ENCODE measurements around the gene PCDHGA9. TPM values are rescaled to one million over a fixed set of nuclear protein-coding genes. Genes with fewer than 3 reads are reported as not detected.
"Not testable (repeated sequence)": the region's sequence is repeated elsewhere in the genome, so short reads cannot be mapped to it uniquely, and the experiment has no call there.

The PCDHGA9 gene
- total RNA-seq, 5 donors from 2014 or later (not counting 1 experiment from before 2014, with no cell fraction given), result 0.14 to 0.26 (median 0.19) TPM; not detected in 1

GRCh38 chr5:141382469-141383294 is 19.9 kb upstream of the PCDHGA9 start, which contains the start of gene PCDHGA7:
Gene PCDHGA7, plus strand, starts transcription at chr5:141382742. Its CDS starts 158 bp downstream, at chr5:141382900.
- Histone ChIP-seq H3K4me1 (ENCODE audit: control insufficient read depth in 1 of 2, extremely low read depth in 1 of 2, insufficient read depth in 2 of 2, low read length in 2 of 2) (no peaks in the 10 kb centered on the region), H3K27ac (ENCODE audit: low read length) (no peak within 1 kb of the TSS), H3K4me3 (ENCODE audit: control insufficient read depth in 1 of 2, extremely low read depth in 1 of 2, low read length in 1 of 2) (peak within 1 kb of the TSS in 1 of 2 donors; percentile 57), H3K36me3 (ENCODE audit: control insufficient read depth in 2 of 2, extremely low read depth in 1 of 2, insufficient read depth in 1 of 2, low read length in 1 of 2) (no peaks in the 10 kb centered on the region), H3K9me3 (peaks cover 9% of the 10 kb centered on the region), H3K27me3 (replicated peaks in 1 of 2; ENCODE audit: control insufficient read depth in 2 of 2, extremely low read depth in 1 of 2, insufficient read depth in 2 of 2, low read length in 1 of 2) (peaks cover 15 to 40% of the 10 kb centered on the region in 2 experiments)
- peaks cover 0 to 38% (median 29%) of the 10 kb centered on the region in 3 donors for H3K9me3 Mint-ChIP-seq
- WGBS (ENCODE audit: insufficient coverage), result 18% methylated on average over 30 of the region's 37 CpGs
- no peak within 1 kb of the TSS for H3K27ac Mint-ChIP-seq
- H3K36me3 Mint-ChIP-seq, result peaks cover 10% of the 10 kb centered on the region
- DNase-seq, result no peak
- H3K27me3 Mint-ChIP-seq, result peaks cover 67 to 77% of the 10 kb centered on the region in 2 donors
- POLR2A ChIA-PET, result no interaction called here
- peak in 1 of 4 experiments; percentile 13 for ATAC-seq (replicated peaks in 1 of 4)
- H3K4me3 Mint-ChIP-seq, result peak within 1 kb of the TSS; percentile 47 to 62 (median 60)
- CTCF ChIA-PET, result no interaction called here
- peaks cover 0 to 6% (median 0%) of the 10 kb centered on the region in 3 donors for H3K4me1 Mint-ChIP-seq

- peaks cover under 1 to 39% (median 32%) of the 10 kb centered on the region in 3 donors for H3K9me3 Mint-ChIP-seq
- H3K9me3 ChIP-seq, result peaks cover 11% of the 10 kb centered on the region
- H3K27ac ChIP-seq (ENCODE audit: low read length), result no peak overlapping the region
- peaks cover 17 to 37% of the 10 kb centered on the region in 2 experiments for H3K27me3 ChIP-seq (replicated peaks in 1 of 2; ENCODE audit: control insufficient read depth in 2 of 2, extremely low read depth in 1 of 2, insufficient read depth in 2 of 2, low read length in 1 of 2)
- no peak for ATAC-seq (replicated peaks in 1 of 4)
- H3K4me3 ChIP-seq (ENCODE audit: control insufficient read depth in 1 of 2, extremely low read depth in 1 of 2, low read length in 1 of 2), result no peak overlapping the region
- CTCF ChIA-PET, result no interaction called here
- 38% methylated on average over 12 of the region's 21 CpGs for WGBS (ENCODE audit: insufficient coverage)
- H3K4me1 ChIP-seq (ENCODE audit: control insufficient read depth in 1 of 2, extremely low read depth in 1 of 2, insufficient read depth in 2 of 2, low read length in 2 of 2), result no peaks in the 10 kb centered on the region
- H3K36me3 ChIP-seq (ENCODE audit: control insufficient read depth in 2 of 2, extremely low read depth in 1 of 2, insufficient read depth in 1 of 2, low read length in 1 of 2), result no peaks in the 10 kb centered on the region
- H3K27me3 Mint-ChIP-seq, result peaks cover 69 to 79% of the 10 kb centered on the region in 2 donors
- H3K4me1 Mint-ChIP-seq, result peaks cover 0 to 6% (median 0%) of the 10 kb centered on the region in 3 donors
- no peak for DNase-seq
- no peak overlapping the region for H3K4me3 Mint-ChIP-seq
- no peak overlapping the region for H3K27ac Mint-ChIP-seq
- POLR2A ChIA-PET, result no interaction called here
- peaks cover 10% of the 10 kb centered on the region for H3K36me3 Mint-ChIP-seq
These were observed 19.2 kb upstream of the PCDHGA9 start for GRCh38 chr5:141383345-141383744.

- CTCF ChIA-PET, result no interaction called here
- H3K9me3 Mint-ChIP-seq, result peaks cover 4 to 37% (median 31%) of the 10 kb centered on the region in 3 donors
- no peak overlapping the region for H3K27ac Mint-ChIP-seq
- Histone ChIP-seq H3K27me3 (replicated peaks in 1 of 2; ENCODE audit: control insufficient read depth in 2 of 2, extremely low read depth in 1 of 2, insufficient read depth in 2 of 2, low read length in 1 of 2) (peaks cover 17 to 49% of the 10 kb centered on the region in 2 experiments), H3K36me3 (ENCODE audit: control insufficient read depth in 2 of 2, extremely low read depth in 1 of 2, insufficient read depth in 1 of 2, low read length in 1 of 2) (no peaks in the 10 kb centered on the region), H3K4me3 (ENCODE audit: control insufficient read depth in 1 of 2, extremely low read depth in 1 of 2, low read length in 1 of 2) (no peak overlapping the region), H3K4me1 (ENCODE audit: control insufficient read depth in 1 of 2, extremely low read depth in 1 of 2, insufficient read depth in 2 of 2, low read length in 2 of 2) (no peaks in the 10 kb centered on the region), H3K27ac (ENCODE audit: low read length) (no peak overlapping the region), H3K9me3 (peaks cover 9% of the 10 kb centered on the region)
- peaks cover 0 to 6% (median 0%) of the 10 kb centered on the region in 3 donors for H3K4me1 Mint-ChIP-seq
- peaks cover 7% of the 10 kb centered on the region for H3K36me3 Mint-ChIP-seq
- no peak for ATAC-seq (replicated peaks in 1 of 4)
- WGBS (ENCODE audit: insufficient coverage), result 55% methylated on average over 43 of the region's 43 CpGs
- no peak for DNase-seq
- H3K4me3 Mint-ChIP-seq, result no peak overlapping the region
- peaks cover 71 to 80% of the 10 kb centered on the region in 2 donors for H3K27me3 Mint-ChIP-seq
- POLR2A ChIA-PET, result no interaction called here
These were observed 17.9 kb upstream of the PCDHGA9 start for GRCh38 chr5:141384471-141385267.

GRCh38 chr5:141387557-141388311 is 14.8 kb upstream of the PCDHGA9 start, which contains the start of gene PCDHGB4:
Gene PCDHGB4, plus strand, starts transcription at chr5:141387698. Its CDS starts 187 bp downstream, at chr5:141387885.
- POLR2A ChIA-PET; H3K9me3 ChIP-seq; H3K4me1 ChIP-seq (ENCODE audit: control insufficient read depth in 1 of 2, extremely low read depth in 1 of 2, insufficient read depth in 2 of 2, low read length in 2 of 2); H3K4me1 Mint-ChIP-seq; H3K27ac ChIP-seq (ENCODE audit: low read length); H3K36me3 ChIP-seq (ENCODE audit: control insufficient read depth in 2 of 2, extremely low read depth in 1 of 2, insufficient read depth in 1 of 2, low read length in 1 of 2); H3K27ac Mint-ChIP-seq: not testable (repeated sequence)
- Mint-ChIP-seq H3K4me3 (peak within 1 kb of the TSS in 2 of 3 donors; percentile 17 to 25), H3K27me3 (peaks cover 73 to 80% of the 10 kb centered on the region in 2 donors), H3K9me3 (peaks cover 8 to 47% (median 29%) of the 10 kb centered on the region in 3 donors), H3K36me3 (peaks cover 13% of the 10 kb centered on the region)
- 42% methylated on average over 11 of the region's 40 CpGs for WGBS (ENCODE audit: insufficient coverage)
- Histone ChIP-seq H3K27me3 (replicated peaks in 1 of 2; ENCODE audit: control insufficient read depth in 2 of 2, extremely low read depth in 1 of 2, insufficient read depth in 2 of 2, low read length in 1 of 2) (peaks cover 22 to 50% of the 10 kb centered on the region in 2 experiments), H3K4me3 (ENCODE audit: control insufficient read depth in 1 of 2, extremely low read depth in 1 of 2, low read length in 1 of 2) (peak within 1 kb of the TSS in 1 of 2 donors; percentile 17)
- ATAC-seq (replicated peaks in 1 of 4) (peak in 3 of 4 experiments; percentile 58 to 77 (median 72)), DNase-seq (peak in 4 of 35 experiments; percentile 9 to 14 (median 12))
- CTCF ChIA-PET, result interaction anchor here in 1 of 2 donors (0.6 kb wide), 1 partner anchor 173 kb away, joined by 3 read pairs; no protein-coding TSS in a partner anchor

- WGBS (ENCODE audit: insufficient coverage), result 47% methylated on average over 2 of the region's 10 CpGs
- no peaks in the 10 kb centered on the region for H3K4me1 ChIP-seq (ENCODE audit: control insufficient read depth in 1 of 2, extremely low read depth in 1 of 2, insufficient read depth in 2 of 2, low read length in 2 of 2)
- no peak overlapping the region for H3K4me3 Mint-ChIP-seq
- no peak overlapping the region for H3K27ac ChIP-seq (ENCODE audit: low read length)
- peaks cover 13% of the 10 kb centered on the region for H3K36me3 Mint-ChIP-seq
- no peak for DNase-seq
- ATAC-seq (replicated peaks in 1 of 4), result no peak
- H3K4me1 Mint-ChIP-seq, result no peaks in the 10 kb centered on the region
- ChIA-PET CTCF (no interaction called here), POLR2A (no interaction called here)
- H3K27me3 Mint-ChIP-seq, result peaks cover 71 to 80% of the 10 kb centered on the region in 2 donors
- peaks cover 12% of the 10 kb centered on the region for H3K9me3 ChIP-seq
- H3K36me3 ChIP-seq (ENCODE audit: control insufficient read depth in 2 of 2, extremely low read depth in 1 of 2, insufficient read depth in 1 of 2, low read length in 1 of 2), result no peaks in the 10 kb centered on the region
- peaks cover 8 to 47% (median 28%) of the 10 kb centered on the region in 3 donors for H3K9me3 Mint-ChIP-seq
- H3K27ac Mint-ChIP-seq, result no peak overlapping the region
- peak overlapping the region in 1 of 2 donors; percentile 17 for H3K4me3 ChIP-seq (ENCODE audit: control insufficient read depth in 1 of 2, extremely low read depth in 1 of 2, low read length in 1 of 2)
- peaks cover 18 to 49% of the 10 kb centered on the region in 2 experiments for H3K27me3 ChIP-seq (replicated peaks in 1 of 2; ENCODE audit: control insufficient read depth in 2 of 2, extremely low read depth in 1 of 2, insufficient read depth in 2 of 2, low read length in 1 of 2)
These were observed 13.9 kb upstream of the PCDHGA9 start for GRCh38 chr5:141388661-141389060.

All from T-cell (primary cell).